ENCODE data around the gene UNC13A. TPM values are rescaled to one million over a fixed set of nuclear protein-coding genes. Genes with fewer than 3 reads are reported as not detected.

UNC13A gene
- total RNA-seq, 1 experiment from 2014 or later, result under 0.01 TPM

DNA sequence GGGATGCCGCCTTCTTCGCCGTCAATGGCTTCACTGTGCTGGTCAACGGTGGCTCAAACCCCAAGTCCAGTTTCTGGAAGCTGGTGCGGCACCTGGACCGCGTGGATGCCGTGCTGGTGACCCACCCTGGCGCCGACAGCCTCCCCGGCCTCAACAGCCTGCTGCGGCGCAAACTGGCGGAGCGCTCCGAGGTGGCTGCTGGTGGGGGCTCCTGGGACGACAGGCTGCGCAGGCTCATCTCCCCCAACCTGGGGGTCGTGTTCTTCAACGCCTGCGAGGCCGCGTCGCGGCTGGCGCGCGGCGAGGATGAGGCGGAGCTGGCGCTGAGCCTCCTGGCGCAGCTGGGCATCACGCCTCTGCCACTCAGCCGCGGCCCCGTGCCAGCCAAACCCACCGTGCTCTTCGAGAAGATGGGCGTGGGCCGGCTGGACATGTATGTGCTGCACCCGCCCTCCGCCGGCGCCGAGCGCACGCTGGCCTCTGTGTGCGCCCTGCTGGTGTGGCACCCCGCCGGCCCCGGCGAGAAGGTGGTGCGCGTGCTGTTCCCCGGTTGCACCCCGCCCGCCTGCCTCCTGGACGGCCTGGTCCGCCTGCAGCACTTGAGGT is 38.1 kb upstream of the UNC13A start:
- Histone ChIP-seq H3K36me3 (ENCODE audit: insufficient read depth, low read length) (peaks cover 18% of the 10 kb centered on the region; the same call in 1 of the 2 replicates), H3K4me3 (ENCODE audit: low read length) (no peak overlapping the region), H3K9ac (ENCODE audit: low read length) (no peak overlapping the region), H3K4me2 (ENCODE audit: low read depth, low read length, poor library complexity, severe bottlenecking) (no peak overlapping the region), H2AFZ (ENCODE audit: low read length) (no peak overlapping the region), H3K9me3 (ENCODE audit: low read length) (no peaks in the 10 kb centered on the region), H3K9me2 (replicated peaks; ENCODE audit: insufficient read depth, low read length) (no peaks in the 10 kb centered on the region), H3K79me2 (ENCODE audit: low read length) (peaks cover 31% of the 10 kb centered on the region), H3K4me1 (ENCODE audit: low read length) (peaks cover 9% of the 10 kb centered on the region), H3K27me3 (ENCODE audit: low read length) (no peaks in the 10 kb centered on the region), H4K20me1 (ENCODE audit: insufficient read depth, low read depth, low read length) (peaks cover 16% of the 10 kb centered on the region; the same call in 1 of the 2 replicates), H3K27ac (ENCODE audit: low read length) (no peak overlapping the region)
- no peak for DNase-seq

GRCh38 chr19:17725422-17726078 is 37.4 kb upstream of the UNC13A start:
- Histone ChIP-seq H3K9me3 (ENCODE audit: low read length) (no peaks in the 10 kb centered on the region), H3K4me1 (ENCODE audit: low read length) (peaks cover 16% of the 10 kb centered on the region), H4K20me1 (ENCODE audit: insufficient read depth, low read depth, low read length) (peaks cover 20% of the 10 kb centered on the region; the same call in 1 of the 2 replicates), H3K9ac (ENCODE audit: low read length) (no peak overlapping the region), H3K27ac (ENCODE audit: low read length) (no peak overlapping the region), H3K79me2 (ENCODE audit: low read length) (peaks cover 33% of the 10 kb centered on the region), H3K9me2 (replicated peaks; ENCODE audit: insufficient read depth, low read length) (no peaks in the 10 kb centered on the region), H3K4me3 (ENCODE audit: low read length) (no peak overlapping the region), H2AFZ (ENCODE audit: low read length) (no peak overlapping the region), H3K4me2 (ENCODE audit: low read depth, low read length, poor library complexity, severe bottlenecking) (no peak overlapping the region), H3K27me3 (ENCODE audit: low read length) (no peaks in the 10 kb centered on the region), H3K36me3 (ENCODE audit: insufficient read depth, low read length) (peaks cover 16% of the 10 kb centered on the region; the same call in 1 of the 2 replicates)
- DNase-seq, result peak; percentile 52

- no peaks in the 10 kb centered on the region for H3K9me2 ChIP-seq (replicated peaks; ENCODE audit: insufficient read depth, low read length)
- no peaks in the 10 kb centered on the region for H3K9me3 ChIP-seq (ENCODE audit: low read length)
- H3K27ac ChIP-seq (ENCODE audit: low read length), result no peak overlapping the region
- peaks cover 29% of the 10 kb centered on the region for H4K20me1 ChIP-seq (ENCODE audit: insufficient read depth, low read depth, low read length)
- no peaks in the 10 kb centered on the region for H3K27me3 ChIP-seq (ENCODE audit: low read length)
- no peak overlapping the region for H3K4me3 ChIP-seq (ENCODE audit: low read length)
- no peak overlapping the region for H3K9ac ChIP-seq (ENCODE audit: low read length)
- H2AFZ ChIP-seq (ENCODE audit: low read length), result no peak overlapping the region
- H3K79me2 ChIP-seq (ENCODE audit: low read length), result peaks cover 35% of the 10 kb centered on the region
- no peak overlapping the region for H3K4me2 ChIP-seq (ENCODE audit: low read depth, low read length, poor library complexity, severe bottlenecking)
- DNase-seq, result no peak
- peaks cover 16% of the 10 kb centered on the region; the same call in 1 of the 2 replicates for H3K36me3 ChIP-seq (ENCODE audit: insufficient read depth, low read length)
- peaks cover 22% of the 10 kb centered on the region for H3K4me1 ChIP-seq (ENCODE audit: low read length)
Measured at GRCh38 chr19:17724655-17725054, 36.5 kb upstream of the UNC13A start.

DNA sequence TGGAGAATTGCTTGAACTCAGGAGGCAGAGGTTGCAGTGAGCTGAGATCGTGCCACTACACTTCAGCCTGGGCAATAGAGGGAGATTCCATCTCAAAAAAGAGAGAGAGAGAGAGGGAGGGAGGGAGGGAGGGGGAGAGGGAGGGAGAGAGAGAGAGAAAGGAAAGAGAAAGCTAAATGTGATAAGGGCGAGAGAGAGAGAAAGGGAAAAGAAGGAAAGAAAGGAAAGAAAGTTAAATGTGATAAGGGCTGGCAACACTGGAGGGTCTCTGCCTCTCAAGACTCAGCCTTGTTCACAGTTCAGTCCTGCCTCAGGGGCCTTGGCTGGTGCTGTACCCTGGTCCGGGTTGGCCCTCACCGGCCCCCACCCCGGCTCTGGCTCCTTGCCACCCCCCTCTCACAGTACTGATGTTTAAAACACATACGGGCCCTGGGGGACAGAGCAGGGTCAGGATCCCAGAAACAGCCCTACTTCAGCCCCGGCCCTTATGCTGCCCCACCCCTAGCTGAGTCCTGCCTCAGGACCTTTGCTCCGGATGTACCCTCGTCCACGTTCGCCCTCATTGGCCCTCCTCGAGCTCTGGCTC is 34.6 kb upstream of the UNC13A start:
- H3K27me3 ChIP-seq (ENCODE audit: low read length), result no peaks in the 10 kb centered on the region
- peaks cover 16% of the 10 kb centered on the region; the same call in 1 of the 2 replicates for H3K36me3 ChIP-seq (ENCODE audit: insufficient read depth, low read length)
- peaks cover 27% of the 10 kb centered on the region for H3K79me2 ChIP-seq (ENCODE audit: low read length)
- no peak for DNase-seq
- H3K4me3 ChIP-seq (ENCODE audit: low read length), result no peak overlapping the region
- no peak overlapping the region for H3K27ac ChIP-seq (ENCODE audit: low read length)
- H3K9ac ChIP-seq (ENCODE audit: low read length), result no peak overlapping the region
- no peak overlapping the region for H3K4me2 ChIP-seq (ENCODE audit: low read depth, low read length, poor library complexity, severe bottlenecking)
- peaks cover 29% of the 10 kb centered on the region for H4K20me1 ChIP-seq (ENCODE audit: insufficient read depth, low read depth, low read length)
- peaks cover 29% of the 10 kb centered on the region for H3K4me1 ChIP-seq (ENCODE audit: low read length)
- no peak overlapping the region for H2AFZ ChIP-seq (ENCODE audit: low read length)
- no peaks in the 10 kb centered on the region for H3K9me3 ChIP-seq (ENCODE audit: low read length)
- H3K9me2 ChIP-seq (replicated peaks; ENCODE audit: insufficient read depth, low read length), result no peaks in the 10 kb centered on the region

DNA sequence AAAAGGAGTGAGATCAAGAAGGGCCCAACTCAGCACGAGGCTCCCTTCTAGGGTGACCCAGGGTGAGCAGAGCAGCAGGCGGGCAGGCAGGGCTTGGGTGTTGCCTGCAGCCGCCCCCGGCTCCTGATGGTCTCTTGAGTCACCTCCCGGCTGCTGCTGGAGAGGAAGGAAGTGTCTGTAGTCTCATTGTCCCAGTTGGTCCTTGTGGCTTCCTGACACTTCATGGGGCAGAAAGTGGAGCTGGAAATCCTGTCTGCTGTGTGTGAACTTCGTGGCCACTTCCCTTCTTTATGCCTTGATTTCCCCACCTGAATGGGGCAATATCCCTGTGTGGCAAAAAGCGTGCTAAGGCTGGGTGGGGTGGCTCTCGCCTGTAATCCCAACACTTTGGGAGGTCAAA is 33.7 kb upstream of the UNC13A start:
- H3K9me3 ChIP-seq (ENCODE audit: low read length), result no peaks in the 10 kb centered on the region
- H3K79me2 ChIP-seq (ENCODE audit: low read length), result peaks cover 27% of the 10 kb centered on the region
- H3K4me3 ChIP-seq (ENCODE audit: low read length), result no peak overlapping the region
- H3K9me2 ChIP-seq (replicated peaks; ENCODE audit: insufficient read depth, low read length), result no peaks in the 10 kb centered on the region
- H3K4me1 ChIP-seq (ENCODE audit: low read length), result peaks cover 29% of the 10 kb centered on the region
- H2AFZ ChIP-seq (ENCODE audit: low read length), result no peak overlapping the region
- no peak for DNase-seq
- H3K27me3 ChIP-seq (ENCODE audit: low read length), result no peaks in the 10 kb centered on the region
- peak overlapping the region; percentile 37; the same call in 1 of the 2 replicates for H3K9ac ChIP-seq (ENCODE audit: low read length)
- H3K27ac ChIP-seq (ENCODE audit: low read length), result no peak overlapping the region
- no peak overlapping the region for H3K4me2 ChIP-seq (ENCODE audit: low read depth, low read length, poor library complexity, severe bottlenecking)
- H3K36me3 ChIP-seq (ENCODE audit: insufficient read depth, low read length), result peaks cover 16% of the 10 kb centered on the region; the same call in 1 of the 2 replicates
- H4K20me1 ChIP-seq (ENCODE audit: insufficient read depth, low read depth, low read length), result peaks cover 29% of the 10 kb centered on the region

GRCh38 chr19:17721111-17721628 is 33.0 kb upstream of the UNC13A start:
- Histone ChIP-seq H3K9me3 (ENCODE audit: low read length) (no peaks in the 10 kb centered on the region), H3K36me3 (ENCODE audit: insufficient read depth, low read length) (peaks cover 14% of the 10 kb centered on the region; the same call in 1 of the 2 replicates), H4K20me1 (ENCODE audit: insufficient read depth, low read depth, low read length) (peaks cover 28% of the 10 kb centered on the region), H3K27ac (ENCODE audit: low read length) (no peak overlapping the region), H2AFZ (ENCODE audit: low read length) (no peak overlapping the region), H3K4me2 (ENCODE audit: low read depth, low read length, poor library complexity, severe bottlenecking) (peak overlapping the region; percentile 100), H3K27me3 (ENCODE audit: low read length) (no peaks in the 10 kb centered on the region), H3K9ac (ENCODE audit: low read length) (peak overlapping the region; percentile 96), H3K9me2 (replicated peaks; ENCODE audit: insufficient read depth, low read length) (no peaks in the 10 kb centered on the region), H3K79me2 (ENCODE audit: low read length) (peaks cover 27% of the 10 kb centered on the region), H3K4me3 (ENCODE audit: low read length) (peak overlapping the region; percentile 99; the same call in 1 of the 2 replicates), H3K4me1 (ENCODE audit: low read length) (peaks cover 29% of the 10 kb centered on the region)
- no peak for DNase-seq

GRCh38 chr19:17720440-17720839 is 32.3 kb upstream of the UNC13A start:
- H3K4me2 ChIP-seq (ENCODE audit: low read depth, low read length, poor library complexity, severe bottlenecking), result peak overlapping the region; percentile 100
- H3K36me3 ChIP-seq (ENCODE audit: insufficient read depth, low read length), result peaks cover 8% of the 10 kb centered on the region; the same call in 1 of the 2 replicates
- H3K9me2 ChIP-seq (replicated peaks; ENCODE audit: insufficient read depth, low read length), result no peaks in the 10 kb centered on the region
- peak overlapping the region; percentile 99 for H3K4me3 ChIP-seq (ENCODE audit: low read length)
- peak overlapping the region; percentile 96 for H3K9ac ChIP-seq (ENCODE audit: low read length)
- H3K9me3 ChIP-seq (ENCODE audit: low read length), result no peaks in the 10 kb centered on the region
- H3K27ac ChIP-seq (ENCODE audit: low read length), result 0 out of 2 replicates have a peak overlapping the region, but pooled peaks have one; percentile 49
- H3K27me3 ChIP-seq (ENCODE audit: low read length), result no peaks in the 10 kb centered on the region
- no peak for DNase-seq
- H3K79me2 ChIP-seq (ENCODE audit: low read length), result peaks cover 27% of the 10 kb centered on the region
- H3K4me1 ChIP-seq (ENCODE audit: low read length), result peaks cover 29% of the 10 kb centered on the region
- peaks cover 23% of the 10 kb centered on the region for H4K20me1 ChIP-seq (ENCODE audit: insufficient read depth, low read depth, low read length)
- no peak overlapping the region for H2AFZ ChIP-seq (ENCODE audit: low read length)
